PC-9 (cell line): Measurements from ENCODE around the gene TAL1.

Source experiments
- EZH2 ChIP-seq: fragments of 200-600 bp; sonication (generic); IDR thresholded peaks from 2 replicates; pipeline ENCODE4 v1.8.0; 2017; ENCODE audit warnings: antibody characterized with exemption, low read depth
- TF ChIP-seq, protein P1 (sequence below): fragments of 200-600 bp; sonication (generic); conservative IDR thresholded peaks from 2 replicates; pipeline ENCODE4 v1.6.1; 2017; ENCODE audit warnings: mixed run types, antibody characterized with exemption, mild to moderate bottlenecking, moderate library complexity

DNA sequence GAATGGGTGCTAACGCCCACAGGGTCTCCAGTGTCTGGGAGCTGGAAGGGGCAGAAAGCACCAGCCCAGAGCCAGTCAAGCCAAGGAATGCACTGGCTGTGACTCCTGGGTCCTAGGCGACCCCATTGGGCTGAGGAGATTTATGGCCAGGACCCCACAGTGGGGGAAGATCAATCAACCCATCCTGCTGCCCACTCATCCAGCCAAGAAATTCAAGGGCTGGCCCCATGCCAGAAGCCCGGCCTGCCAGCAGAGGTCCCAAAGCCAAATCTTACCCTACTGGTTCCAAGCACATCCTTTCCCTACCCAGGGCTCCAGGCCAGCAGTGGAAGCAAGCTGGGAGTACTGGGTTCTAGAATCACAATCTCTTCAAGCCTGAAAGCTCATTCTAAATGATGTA is 35.4 kb downstream of the TAL1 start:
- TF ChIP-seq, protein P1, sequence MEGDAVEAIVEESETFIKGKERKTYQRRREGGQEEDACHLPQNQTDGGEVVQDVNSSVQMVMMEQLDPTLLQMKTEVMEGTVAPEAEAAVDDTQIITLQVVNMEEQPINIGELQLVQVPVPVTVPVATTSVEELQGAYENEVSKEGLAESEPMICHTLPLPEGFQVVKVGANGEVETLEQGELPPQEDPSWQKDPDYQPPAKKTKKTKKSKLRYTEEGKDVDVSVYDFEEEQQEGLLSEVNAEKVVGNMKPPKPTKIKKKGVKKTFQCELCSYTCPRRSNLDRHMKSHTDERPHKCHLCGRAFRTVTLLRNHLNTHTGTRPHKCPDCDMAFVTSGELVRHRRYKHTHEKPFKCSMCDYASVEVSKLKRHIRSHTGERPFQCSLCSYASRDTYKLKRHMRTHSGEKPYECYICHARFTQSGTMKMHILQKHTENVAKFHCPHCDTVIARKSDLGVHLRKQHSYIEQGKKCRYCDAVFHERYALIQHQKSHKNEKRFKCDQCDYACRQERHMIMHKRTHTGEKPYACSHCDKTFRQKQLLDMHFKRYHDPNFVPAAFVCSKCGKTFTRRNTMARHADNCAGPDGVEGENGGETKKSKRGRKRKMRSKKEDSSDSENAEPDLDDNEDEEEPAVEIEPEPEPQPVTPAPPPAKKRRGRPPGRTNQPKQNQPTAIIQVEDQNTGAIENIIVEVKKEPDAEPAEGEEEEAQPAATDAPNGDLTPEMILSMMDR = no peak
- no peak for TF ChIP-seq EZH2
